ENCODE results near the gene HHIPL2. TPM values are rescaled to one million over a fixed set of nuclear protein-coding genes. Genes with fewer than 3 reads are reported as not detected.

HHIPL2 gene
- polyA plus RNA-seq, 2 donors = 0.06 to 0.22 TPM

- Histone ChIP-seq H3K9me3 (ENCODE audit: control insufficient read depth in 2 of 2, insufficient read depth in 1 of 2, low read depth in 1 of 2, low read length in 1 of 2) (no peaks in the 10 kb centered on the region), H3K36me3 (ENCODE audit: control insufficient read depth in 2 of 2, insufficient read depth in 2 of 2, low read length in 1 of 2) (peaks cover 0 to 3% of the 10 kb centered on the region in 2 donors), H3K27me3 (ENCODE audit: control insufficient read depth in 1 of 2, insufficient read depth in 2 of 2, low read length in 2 of 2) (no peaks in the 10 kb centered on the region), H3K4me3 (ENCODE audit: low read depth in 1 of 2, low read length in 2 of 2) (no peak overlapping the region), H3K4me1 (ENCODE audit: control insufficient read depth in 2 of 2, insufficient read depth in 2 of 2, low read length in 1 of 2) (no peaks in the 10 kb centered on the region), H3K27ac (ENCODE audit: low read depth in 2 of 2, low read length in 1 of 2) (no peak overlapping the region)
- 95 to 96% methylated on average over 3 of the region's 3 CpGs for WGBS, 2 donors
Observed at GRCh38 chr1:222579316-222579715, 31.4 kb upstream of the HHIPL2 start.

GRCh38 chr1:222570837-222571236 is 22.9 kb upstream of the HHIPL2 start:
- no peaks in the 10 kb centered on the region for H3K9me3 ChIP-seq (ENCODE audit: control insufficient read depth in 2 of 2, insufficient read depth in 1 of 2, low read depth in 1 of 2, low read length in 1 of 2)
- H3K4me3 ChIP-seq (ENCODE audit: low read depth in 1 of 2, low read length in 2 of 2) = no peak overlapping the region
- WGBS, 2 donors = 94 to 97% methylated on average over 1 of the region's 1 CpG
- H3K27me3 ChIP-seq (ENCODE audit: control insufficient read depth in 1 of 2, insufficient read depth in 2 of 2, low read length in 2 of 2) = no peaks in the 10 kb centered on the region
- H3K27ac ChIP-seq (ENCODE audit: low read depth in 2 of 2, low read length in 1 of 2) = no peak overlapping the region
- no peaks in the 10 kb centered on the region for H3K4me1 ChIP-seq (ENCODE audit: control insufficient read depth in 2 of 2, insufficient read depth in 2 of 2, low read length in 1 of 2)
- H3K36me3 ChIP-seq (ENCODE audit: control insufficient read depth in 2 of 2, insufficient read depth in 2 of 2, low read length in 1 of 2) = no peaks in the 10 kb centered on the region

GRCh38 chr1:222561656-222562055 is 13.8 kb upstream of the HHIPL2 start:
- H3K4me1 ChIP-seq (ENCODE audit: control insufficient read depth in 2 of 2, insufficient read depth in 2 of 2, low read length in 1 of 2) = no peaks in the 10 kb centered on the region
- 93 to 97% methylated on average over 1 of the region's 1 CpG for WGBS, 2 donors

GRCh38 chr1:222557574-222557973 is 9.7 kb upstream of the HHIPL2 start:
- WGBS, 2 donors = 98 to 99% methylated on average over 7 of the region's 7 CpGs
- H3K27me3 ChIP-seq (ENCODE audit: control insufficient read depth in 1 of 2, insufficient read depth in 2 of 2, low read length in 2 of 2) = no peaks in the 10 kb centered on the region
- H3K4me1 ChIP-seq (ENCODE audit: control insufficient read depth in 2 of 2, insufficient read depth in 2 of 2, low read length in 1 of 2) = no peaks in the 10 kb centered on the region
- H3K27ac ChIP-seq (ENCODE audit: low read depth in 2 of 2, low read length in 1 of 2) = no peak overlapping the region
- peaks cover 2 to 5% of the 10 kb centered on the region in 2 donors for H3K36me3 ChIP-seq (ENCODE audit: control insufficient read depth in 2 of 2, insufficient read depth in 2 of 2, low read length in 1 of 2)
- no peaks in the 10 kb centered on the region for H3K9me3 ChIP-seq (ENCODE audit: control insufficient read depth in 2 of 2, insufficient read depth in 1 of 2, low read depth in 1 of 2, low read length in 1 of 2)
- H3K4me3 ChIP-seq (ENCODE audit: low read depth in 1 of 2, low read length in 2 of 2) = no peak overlapping the region

More at GRCh38 chr1:222561656-222562055, 13.8 kb upstream of the HHIPL2 start:
- Histone ChIP-seq H3K27ac (ENCODE audit: low read depth in 2 of 2, low read length in 1 of 2) (no peak overlapping the region), H3K27me3 (ENCODE audit: control insufficient read depth in 1 of 2, insufficient read depth in 2 of 2, low read length in 2 of 2) (no peaks in the 10 kb centered on the region), H3K36me3 (ENCODE audit: control insufficient read depth in 2 of 2, insufficient read depth in 2 of 2, low read length in 1 of 2) (peaks cover 0 to 2% of the 10 kb centered on the region in 2 donors), H3K9me3 (ENCODE audit: control insufficient read depth in 2 of 2, insufficient read depth in 1 of 2, low read depth in 1 of 2, low read length in 1 of 2) (no peaks in the 10 kb centered on the region), H3K4me3 (ENCODE audit: low read depth in 1 of 2, low read length in 2 of 2) (no peak overlapping the region)

DNA sequence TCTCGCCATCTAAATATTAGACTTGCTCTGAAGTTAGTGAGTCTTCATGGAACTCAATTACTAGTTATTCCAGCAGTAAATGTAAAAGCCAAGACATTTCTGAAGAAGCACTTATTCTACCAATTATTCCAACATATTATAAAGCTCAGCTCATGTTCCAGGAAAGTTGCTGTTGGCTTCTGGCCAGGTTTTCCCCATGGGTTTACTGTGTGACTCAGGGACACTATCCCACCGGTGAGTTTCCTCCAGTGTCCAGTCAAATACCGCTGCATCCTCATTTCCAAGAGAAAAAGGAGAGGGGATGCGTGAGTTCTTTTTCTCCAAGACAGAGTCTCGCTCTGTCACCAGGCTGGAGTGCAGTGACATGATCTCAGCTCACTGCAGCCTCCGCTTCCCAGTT is 9.2 kb upstream of the HHIPL2 start:
- 76 to 78% methylated on average over 6 of the region's 6 CpGs for WGBS, 2 donors

GRCh38 chr1:222555992-222556615 is 8.2 kb upstream of the HHIPL2 start:
- Histone ChIP-seq H3K27ac (ENCODE audit: low read depth in 2 of 2, low read length in 1 of 2) (no peak overlapping the region), H3K36me3 (ENCODE audit: control insufficient read depth in 2 of 2, insufficient read depth in 2 of 2, low read length in 1 of 2) (peaks cover under 1 to 5% of the 10 kb centered on the region in 2 donors), H3K9me3 (ENCODE audit: control insufficient read depth in 2 of 2, insufficient read depth in 1 of 2, low read depth in 1 of 2, low read length in 1 of 2) (no peaks in the 10 kb centered on the region), H3K27me3 (ENCODE audit: control insufficient read depth in 1 of 2, insufficient read depth in 2 of 2, low read length in 2 of 2) (no peaks in the 10 kb centered on the region), H3K4me1 (ENCODE audit: control insufficient read depth in 2 of 2, insufficient read depth in 2 of 2, low read length in 1 of 2) (no peaks in the 10 kb centered on the region), H3K4me3 (ENCODE audit: low read depth in 1 of 2, low read length in 2 of 2) (no peak overlapping the region)
- WGBS, 2 donors = 83% methylated on average over 2 of the region's 2 CpGs

More for the DNA sequence above, 9.2 kb upstream of the HHIPL2 start:
- H3K36me3 ChIP-seq (ENCODE audit: control insufficient read depth in 2 of 2, insufficient read depth in 2 of 2, low read length in 1 of 2) = peaks cover 2 to 5% of the 10 kb centered on the region in 2 donors
- no peaks in the 10 kb centered on the region for H3K27me3 ChIP-seq (ENCODE audit: control insufficient read depth in 1 of 2, insufficient read depth in 2 of 2, low read length in 2 of 2)
- H3K4me3 ChIP-seq (ENCODE audit: low read depth in 1 of 2, low read length in 2 of 2) = no peak overlapping the region
- H3K27ac ChIP-seq (ENCODE audit: low read depth in 2 of 2, low read length in 1 of 2) = no peak overlapping the region
- no peaks in the 10 kb centered on the region for H3K9me3 ChIP-seq (ENCODE audit: control insufficient read depth in 2 of 2, insufficient read depth in 1 of 2, low read depth in 1 of 2, low read length in 1 of 2)
- H3K4me1 ChIP-seq (ENCODE audit: control insufficient read depth in 2 of 2, insufficient read depth in 2 of 2, low read length in 1 of 2) = no peaks in the 10 kb centered on the region

DNA sequence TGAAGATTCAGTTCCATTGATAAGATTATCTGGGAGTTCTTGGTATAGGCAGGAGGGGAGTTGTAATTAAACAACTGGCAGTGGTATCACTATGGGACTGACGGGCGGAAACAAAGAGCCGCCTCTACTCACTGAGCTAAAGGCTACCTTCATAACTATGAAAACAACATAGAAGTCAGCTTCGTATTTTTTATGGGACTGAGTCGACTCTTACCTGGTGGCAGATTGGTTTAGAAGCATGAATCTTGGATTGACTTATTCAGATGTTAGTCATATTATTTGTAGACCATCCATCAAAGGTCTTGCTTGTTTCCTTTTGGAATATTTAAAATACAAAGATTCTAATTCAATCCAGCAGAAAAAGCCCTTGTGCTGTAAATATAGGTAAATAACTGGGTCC is 6.3 kb upstream of the HHIPL2 start:
- no peak overlapping the region for H3K4me3 ChIP-seq (ENCODE audit: low read depth in 1 of 2, low read length in 2 of 2)
- H3K27me3 ChIP-seq (ENCODE audit: control insufficient read depth in 1 of 2, insufficient read depth in 2 of 2, low read length in 2 of 2) = no peaks in the 10 kb centered on the region
- 96% methylated on average over 5 of the region's 5 CpGs for WGBS, 2 donors
- H3K36me3 ChIP-seq (ENCODE audit: control insufficient read depth in 2 of 2, insufficient read depth in 2 of 2, low read length in 1 of 2) = peaks cover 0 to 5% of the 10 kb centered on the region in 2 donors
- H3K9me3 ChIP-seq (ENCODE audit: control insufficient read depth in 2 of 2, insufficient read depth in 1 of 2, low read depth in 1 of 2, low read length in 1 of 2) = no peaks in the 10 kb centered on the region
- no peak overlapping the region for H3K27ac ChIP-seq (ENCODE audit: low read depth in 2 of 2, low read length in 1 of 2)
- H3K4me1 ChIP-seq (ENCODE audit: control insufficient read depth in 2 of 2, insufficient read depth in 2 of 2, low read length in 1 of 2) = peaks cover 0 to 3% of the 10 kb centered on the region in 2 donors

DNA sequence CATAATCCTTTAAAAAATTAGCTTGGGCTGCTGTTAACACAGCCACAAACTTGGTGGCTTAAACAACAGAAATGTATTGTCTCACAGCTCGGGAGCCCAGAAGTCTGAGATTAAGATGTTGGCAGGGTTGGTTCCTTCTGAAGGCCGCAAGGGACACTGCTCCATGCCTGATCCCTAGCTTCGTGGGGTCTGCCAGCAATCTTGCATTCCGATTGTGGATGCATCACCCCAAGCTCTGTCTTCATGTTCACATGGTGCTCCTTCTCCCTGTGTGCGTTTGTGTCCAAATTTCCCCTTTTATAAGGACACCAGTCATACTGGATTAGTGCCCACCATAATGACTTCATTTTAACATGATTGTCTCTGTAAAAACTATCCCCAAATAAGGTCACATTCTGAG is 5.0 kb upstream of the HHIPL2 start:
- 71 to 72% methylated on average over 5 of the region's 5 CpGs for WGBS, 2 donors
- Histone ChIP-seq H3K4me3 (ENCODE audit: low read depth in 1 of 2, low read length in 2 of 2) (no peak overlapping the region), H3K4me1 (ENCODE audit: control insufficient read depth in 2 of 2, insufficient read depth in 2 of 2, low read length in 1 of 2) (peaks cover 0 to 3% of the 10 kb centered on the region in 2 donors), H3K27me3 (ENCODE audit: control insufficient read depth in 1 of 2, insufficient read depth in 2 of 2, low read length in 2 of 2) (no peaks in the 10 kb centered on the region), H3K36me3 (ENCODE audit: control insufficient read depth in 2 of 2, insufficient read depth in 2 of 2, low read length in 1 of 2) (peaks cover 0 to 5% of the 10 kb centered on the region in 2 donors), H3K9me3 (ENCODE audit: control insufficient read depth in 2 of 2, insufficient read depth in 1 of 2, low read depth in 1 of 2, low read length in 1 of 2) (no peaks in the 10 kb centered on the region), H3K27ac (ENCODE audit: low read depth in 2 of 2, low read length in 1 of 2) (no peak overlapping the region)

- Histone ChIP-seq H3K9me3 (ENCODE audit: control insufficient read depth in 2 of 2, insufficient read depth in 1 of 2, low read depth in 1 of 2, low read length in 1 of 2) (no peaks in the 10 kb centered on the region), H3K4me1 (ENCODE audit: control insufficient read depth in 2 of 2, insufficient read depth in 2 of 2, low read length in 1 of 2) (peaks cover 0 to 3% of the 10 kb centered on the region in 2 donors), H3K27me3 (ENCODE audit: control insufficient read depth in 1 of 2, insufficient read depth in 2 of 2, low read length in 2 of 2) (peaks cover 0 to 5% of the 10 kb centered on the region in 2 donors), H3K27ac (ENCODE audit: low read depth in 2 of 2, low read length in 1 of 2) (no peak overlapping the region), H3K4me3 (ENCODE audit: low read depth in 1 of 2, low read length in 2 of 2) (no peak overlapping the region), H3K36me3 (ENCODE audit: control insufficient read depth in 2 of 2, insufficient read depth in 2 of 2, low read length in 1 of 2) (no peaks in the 10 kb centered on the region)
- 55 to 62% methylated on average over 8 of the region's 8 CpGs for WGBS, 2 donors
Observed at GRCh38 chr1:222547260-222547614, 667 bp downstream of the HHIPL2 start.

DNA sequence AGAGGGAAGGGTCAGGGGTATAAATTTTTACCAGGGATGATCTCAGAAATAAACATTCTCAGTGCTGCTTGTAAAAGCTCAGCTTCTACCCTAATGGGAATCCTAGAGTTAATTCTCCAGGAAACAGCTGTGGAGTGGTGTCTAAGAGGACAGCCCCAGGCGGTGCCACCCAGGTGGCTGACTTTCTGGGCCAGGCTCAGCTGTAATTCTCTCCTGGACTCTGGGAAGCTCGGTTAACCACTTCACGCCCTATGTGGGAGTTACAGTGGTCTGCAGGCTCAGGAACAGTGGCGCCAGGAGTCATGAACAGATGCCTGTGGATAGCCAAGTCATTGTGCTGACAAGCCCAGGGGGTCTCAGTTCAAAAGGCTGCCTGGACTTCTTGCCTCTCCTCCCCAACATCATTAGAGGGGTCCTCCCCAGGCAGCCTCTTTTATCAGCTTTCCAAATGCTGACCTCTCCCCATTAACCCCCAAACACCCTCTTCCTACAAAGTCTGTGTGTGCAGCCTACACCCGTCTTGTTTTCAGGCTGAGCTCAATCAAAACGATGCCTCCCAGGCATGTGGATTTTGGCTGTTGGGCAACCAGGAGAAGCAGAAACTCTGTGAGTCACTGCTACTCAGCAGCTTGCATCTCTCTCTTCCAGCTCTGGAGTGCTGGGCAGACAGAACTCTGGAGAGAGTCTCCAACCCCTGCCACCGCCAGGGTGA is 1.2 kb downstream of the HHIPL2 start:
- H3K9me3 ChIP-seq (ENCODE audit: control insufficient read depth in 2 of 2, insufficient read depth in 1 of 2, low read depth in 1 of 2, low read length in 1 of 2) = no peaks in the 10 kb centered on the region
- H3K4me1 ChIP-seq (ENCODE audit: control insufficient read depth in 2 of 2, insufficient read depth in 2 of 2, low read length in 1 of 2) = peaks cover 0 to 3% of the 10 kb centered on the region in 2 donors
- 11 to 19% methylated on average over 7 of the region's 7 CpGs for WGBS, 2 donors
- H3K27ac ChIP-seq (ENCODE audit: low read depth in 2 of 2, low read length in 1 of 2) = no peak overlapping the region
- no peak overlapping the region for H3K4me3 ChIP-seq (ENCODE audit: low read depth in 1 of 2, low read length in 2 of 2)
- no peaks in the 10 kb centered on the region for H3K36me3 ChIP-seq (ENCODE audit: control insufficient read depth in 2 of 2, insufficient read depth in 2 of 2, low read length in 1 of 2)
- H3K27me3 ChIP-seq (ENCODE audit: control insufficient read depth in 1 of 2, insufficient read depth in 2 of 2, low read length in 2 of 2) = peaks cover 0 to 5% of the 10 kb centered on the region in 2 donors

Data from esophagus (tissue), 2 donors.